Measurements from ENCODE around the gene FNDC8. TPM values are rescaled to one million over a fixed set of nuclear protein-coding genes. Genes with fewer than 3 reads are reported as not detected.

FNDC8 gene
- total RNA-seq, 3 donors from 2014 or later = not detected

DNA sequence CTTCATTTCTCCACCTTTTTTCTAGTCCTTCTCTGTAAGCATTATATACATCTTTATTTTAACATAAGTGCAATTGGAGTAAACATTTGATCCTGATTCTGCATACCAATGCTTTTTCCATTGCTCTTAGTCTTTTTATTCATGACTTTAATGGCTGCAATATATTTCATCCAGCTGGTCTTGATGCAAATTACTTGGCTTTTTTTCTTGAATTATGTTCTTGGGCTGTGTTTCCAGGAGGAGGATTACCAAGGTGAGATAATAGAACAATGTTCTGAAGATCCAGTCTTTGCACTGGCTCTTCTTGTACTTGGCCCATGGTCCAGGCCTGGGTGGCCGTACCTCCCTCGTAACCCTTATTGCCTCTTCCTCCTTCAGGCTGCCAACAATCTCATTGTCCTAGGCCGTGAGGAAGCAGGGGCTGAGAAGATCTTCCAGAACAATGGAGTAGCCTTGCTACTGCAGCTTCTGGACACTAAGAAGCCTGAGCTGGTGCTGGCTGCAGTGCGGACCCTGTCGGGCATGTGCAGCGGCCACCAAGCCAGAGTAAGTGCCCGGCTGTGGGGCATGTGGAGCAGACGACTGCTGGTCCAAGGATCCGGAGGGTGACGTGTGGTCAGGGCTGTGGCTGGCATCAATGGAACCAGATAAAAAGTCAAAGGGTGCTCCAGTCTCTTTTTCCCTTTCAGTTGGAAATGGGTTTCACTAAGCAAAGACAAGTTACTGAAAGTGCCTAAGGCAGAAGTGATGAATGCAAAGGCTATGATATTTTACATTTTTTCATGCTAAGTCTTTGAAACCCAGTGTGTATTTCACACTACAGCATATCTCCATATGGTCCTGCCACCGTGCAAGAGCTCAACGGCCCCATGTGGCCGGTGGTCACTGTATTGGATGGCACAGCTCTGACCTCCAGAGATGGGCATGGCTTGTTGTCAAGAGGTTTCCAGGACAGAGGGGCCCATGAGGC lies 33.1 kb downstream of the FNDC8 start:
- no peak for DNase-seq (ENCODE audit: low spot score in 2 of 2)
- H3K27ac ChIP-seq = no peak overlapping the region
- intact Hi-C loops (cut with DNase I; ENCODE audit: low total_unique reads) = no loop called here

GRCh38 chr17:35155246-35155645 lies 33.8 kb downstream of the FNDC8 start:
- Histone ChIP-seq H3K9me3 (no peaks in the 10 kb centered on the region), H3K27me3 (no peaks in the 10 kb centered on the region), H3K27ac (no peak overlapping the region), H3K4me3 (no peak overlapping the region), H3K36me3 (no peaks in the 10 kb centered on the region), H3K4me1 (no peaks in the 10 kb centered on the region)
- no peak for TF ChIP-seq POLR2AphosphoS5 (IDR thresholded peaks at IDR 0.05)
- TF ChIP-seq POLR2A (IDR thresholded peaks at IDR 0.05) = no peak
- TF ChIP-seq, protein P1, sequence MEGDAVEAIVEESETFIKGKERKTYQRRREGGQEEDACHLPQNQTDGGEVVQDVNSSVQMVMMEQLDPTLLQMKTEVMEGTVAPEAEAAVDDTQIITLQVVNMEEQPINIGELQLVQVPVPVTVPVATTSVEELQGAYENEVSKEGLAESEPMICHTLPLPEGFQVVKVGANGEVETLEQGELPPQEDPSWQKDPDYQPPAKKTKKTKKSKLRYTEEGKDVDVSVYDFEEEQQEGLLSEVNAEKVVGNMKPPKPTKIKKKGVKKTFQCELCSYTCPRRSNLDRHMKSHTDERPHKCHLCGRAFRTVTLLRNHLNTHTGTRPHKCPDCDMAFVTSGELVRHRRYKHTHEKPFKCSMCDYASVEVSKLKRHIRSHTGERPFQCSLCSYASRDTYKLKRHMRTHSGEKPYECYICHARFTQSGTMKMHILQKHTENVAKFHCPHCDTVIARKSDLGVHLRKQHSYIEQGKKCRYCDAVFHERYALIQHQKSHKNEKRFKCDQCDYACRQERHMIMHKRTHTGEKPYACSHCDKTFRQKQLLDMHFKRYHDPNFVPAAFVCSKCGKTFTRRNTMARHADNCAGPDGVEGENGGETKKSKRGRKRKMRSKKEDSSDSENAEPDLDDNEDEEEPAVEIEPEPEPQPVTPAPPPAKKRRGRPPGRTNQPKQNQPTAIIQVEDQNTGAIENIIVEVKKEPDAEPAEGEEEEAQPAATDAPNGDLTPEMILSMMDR (IDR thresholded peaks at IDR 0.05) = no peak
- DNase-seq (ENCODE audit: low spot score in 2 of 2) = no peak
- intact Hi-C loops (cut with DNase I; ENCODE audit: low total_unique reads) = no loop called here

More for the DNA sequence above, 33.1 kb downstream of the FNDC8 start:
- H3K36me3 ChIP-seq = no peaks in the 10 kb centered on the region
- H3K9me3 ChIP-seq = no peaks in the 10 kb centered on the region
- no peaks in the 10 kb centered on the region for H3K27me3 ChIP-seq
- no peaks in the 10 kb centered on the region for H3K4me1 ChIP-seq
- no peak overlapping the region for H3K4me3 ChIP-seq
- no peak for TF ChIP-seq POLR2AphosphoS5 (IDR thresholded peaks at IDR 0.05)
- TF ChIP-seq, protein P1 (IDR thresholded peaks at IDR 0.05) = no peak
- no peak for TF ChIP-seq POLR2A (IDR thresholded peaks at IDR 0.05)

- no peak overlapping the region for H3K27ac ChIP-seq
- TF ChIP-seq POLR2AphosphoS5 (IDR thresholded peaks at IDR 0.05) (no peak), POLR2A (IDR thresholded peaks at IDR 0.05) (no peak)
- TF ChIP-seq, protein P1 (IDR thresholded peaks at IDR 0.05) = no peak
- no peaks in the 10 kb centered on the region for H3K36me3 ChIP-seq
- DNase-seq (ENCODE audit: low spot score in 2 of 2) = no peak
- H3K9me3 ChIP-seq = no peaks in the 10 kb centered on the region
- H3K27me3 ChIP-seq = peaks cover 0 to 5% of the 10 kb centered on the region in 2 donors
- H3K4me1 ChIP-seq = no peaks in the 10 kb centered on the region
- H3K4me3 ChIP-seq = no peak overlapping the region
- intact Hi-C loops (cut with DNase I; ENCODE audit: low total_unique reads) = no loop called here
Measured at GRCh38 chr17:35159940-35160339, 38.5 kb downstream of the FNDC8 start.

GRCh38 chr17:35160354-35161201 lies 39.2 kb downstream of the FNDC8 start:
- no peak for DNase-seq (ENCODE audit: low spot score in 2 of 2)
- H3K4me1 ChIP-seq = no peaks in the 10 kb centered on the region
- intact Hi-C loops (cut with DNase I; ENCODE audit: low total_unique reads) = no loop called here
- no peak overlapping the region for H3K4me3 ChIP-seq
- no peaks in the 10 kb centered on the region for H3K36me3 ChIP-seq
- no peaks in the 10 kb centered on the region for H3K9me3 ChIP-seq
- H3K27me3 ChIP-seq = peaks cover 0 to 5% of the 10 kb centered on the region in 2 donors
- TF ChIP-seq POLR2AphosphoS5 (IDR thresholded peaks at IDR 0.05) (no peak), POLR2A (IDR thresholded peaks at IDR 0.05) (no peak)
- TF ChIP-seq, protein P1 (IDR thresholded peaks at IDR 0.05) = no peak
- H3K27ac ChIP-seq = no peak overlapping the region
